Measurements from ENCODE around the gene HSD3B7.

The HSD3B7 gene

DNA sequence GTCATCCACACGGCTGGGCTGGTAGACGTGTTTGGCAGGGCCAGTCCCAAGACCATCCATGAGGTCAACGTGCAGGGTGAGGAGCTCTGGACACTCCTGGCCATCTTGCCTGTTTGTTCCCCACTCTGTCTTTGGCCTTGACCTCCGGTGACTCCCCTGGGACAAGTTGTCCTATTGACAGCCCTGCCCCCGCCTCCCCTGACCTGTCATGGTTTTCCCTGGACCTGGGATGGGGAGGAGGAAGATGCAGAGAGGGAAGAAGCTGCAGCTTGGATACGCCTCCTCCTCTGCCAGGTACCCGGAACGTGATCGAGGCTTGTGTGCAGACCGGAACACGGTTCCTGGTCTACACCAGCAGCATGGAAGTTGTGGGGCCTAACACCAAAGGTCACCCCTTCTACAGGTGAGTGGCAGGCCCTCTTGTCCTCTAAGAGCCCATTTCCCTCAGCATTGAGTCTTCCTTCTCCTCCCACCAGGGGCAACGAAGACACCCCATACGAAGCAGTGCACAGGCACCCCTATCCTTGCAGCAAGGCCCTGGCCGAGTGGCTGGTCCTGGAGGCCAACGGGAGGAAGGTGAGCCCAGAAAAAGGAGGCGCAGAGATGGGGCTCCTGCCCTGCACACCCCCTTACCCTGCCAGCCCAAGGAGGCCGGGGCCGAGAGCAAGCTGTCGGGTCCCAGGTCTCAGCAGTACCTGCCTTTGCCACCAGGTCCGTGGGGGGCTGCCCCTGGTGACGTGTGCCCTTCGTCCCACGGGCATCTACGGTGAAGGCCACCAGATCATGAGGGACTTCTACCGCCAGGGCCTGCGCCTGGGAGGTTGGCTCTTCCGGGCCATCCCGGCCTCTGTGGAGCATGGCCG, 1.4 kb downstream of the HSD3B7 start:
- TF ChIP-seq, protein P1, sequence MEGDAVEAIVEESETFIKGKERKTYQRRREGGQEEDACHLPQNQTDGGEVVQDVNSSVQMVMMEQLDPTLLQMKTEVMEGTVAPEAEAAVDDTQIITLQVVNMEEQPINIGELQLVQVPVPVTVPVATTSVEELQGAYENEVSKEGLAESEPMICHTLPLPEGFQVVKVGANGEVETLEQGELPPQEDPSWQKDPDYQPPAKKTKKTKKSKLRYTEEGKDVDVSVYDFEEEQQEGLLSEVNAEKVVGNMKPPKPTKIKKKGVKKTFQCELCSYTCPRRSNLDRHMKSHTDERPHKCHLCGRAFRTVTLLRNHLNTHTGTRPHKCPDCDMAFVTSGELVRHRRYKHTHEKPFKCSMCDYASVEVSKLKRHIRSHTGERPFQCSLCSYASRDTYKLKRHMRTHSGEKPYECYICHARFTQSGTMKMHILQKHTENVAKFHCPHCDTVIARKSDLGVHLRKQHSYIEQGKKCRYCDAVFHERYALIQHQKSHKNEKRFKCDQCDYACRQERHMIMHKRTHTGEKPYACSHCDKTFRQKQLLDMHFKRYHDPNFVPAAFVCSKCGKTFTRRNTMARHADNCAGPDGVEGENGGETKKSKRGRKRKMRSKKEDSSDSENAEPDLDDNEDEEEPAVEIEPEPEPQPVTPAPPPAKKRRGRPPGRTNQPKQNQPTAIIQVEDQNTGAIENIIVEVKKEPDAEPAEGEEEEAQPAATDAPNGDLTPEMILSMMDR (IDR thresholded peaks at IDR 0.05; ENCODE audit: extremely low read depth, insufficient read depth, missing control alignments): no peak
- in situ Hi-C loops (cut with MboI; ENCODE audit: low pct_unique_long_range_greater_than_20kb, low sequenced_read_pairs, unreplicated experiment): no loop called here
- no peak for DNase-seq (ENCODE audit: low spot score)

DNA sequence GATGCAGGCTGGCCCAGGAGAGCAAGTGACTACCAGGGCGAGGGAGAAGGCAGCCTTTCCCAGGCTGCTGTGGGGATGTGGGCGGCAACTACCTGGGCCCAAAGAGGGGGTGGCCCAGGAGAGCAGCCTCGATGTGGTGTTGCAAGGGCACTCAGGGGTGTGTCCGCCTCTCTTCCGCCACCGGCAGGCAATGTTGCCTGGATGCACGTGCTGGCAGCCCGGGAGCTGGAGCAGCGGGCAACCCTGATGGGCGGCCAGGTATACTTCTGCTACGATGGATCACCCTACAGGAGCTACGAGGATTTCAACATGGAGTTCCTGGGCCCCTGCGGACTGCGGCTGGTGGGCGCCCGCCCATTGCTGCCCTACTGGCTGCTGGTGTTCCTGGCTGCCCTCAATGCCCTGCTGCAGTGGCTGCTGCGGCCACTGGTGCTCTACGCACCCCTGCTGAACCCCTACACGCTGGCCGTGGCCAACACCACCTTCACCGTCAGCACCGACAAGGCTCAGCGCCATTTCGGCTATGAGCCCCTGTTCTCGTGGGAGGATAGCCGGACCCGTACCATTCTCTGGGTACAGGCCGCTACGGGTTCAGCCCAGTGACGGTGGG, 2.7 kb downstream of the HSD3B7 start:
- no peak for DNase-seq (ENCODE audit: low spot score)
- in situ Hi-C loops (cut with MboI; ENCODE audit: low pct_unique_long_range_greater_than_20kb, low sequenced_read_pairs, unreplicated experiment): no loop called here
- TF ChIP-seq, protein P1 (IDR thresholded peaks at IDR 0.05; ENCODE audit: extremely low read depth, insufficient read depth, missing control alignments): no peak

DNA sequence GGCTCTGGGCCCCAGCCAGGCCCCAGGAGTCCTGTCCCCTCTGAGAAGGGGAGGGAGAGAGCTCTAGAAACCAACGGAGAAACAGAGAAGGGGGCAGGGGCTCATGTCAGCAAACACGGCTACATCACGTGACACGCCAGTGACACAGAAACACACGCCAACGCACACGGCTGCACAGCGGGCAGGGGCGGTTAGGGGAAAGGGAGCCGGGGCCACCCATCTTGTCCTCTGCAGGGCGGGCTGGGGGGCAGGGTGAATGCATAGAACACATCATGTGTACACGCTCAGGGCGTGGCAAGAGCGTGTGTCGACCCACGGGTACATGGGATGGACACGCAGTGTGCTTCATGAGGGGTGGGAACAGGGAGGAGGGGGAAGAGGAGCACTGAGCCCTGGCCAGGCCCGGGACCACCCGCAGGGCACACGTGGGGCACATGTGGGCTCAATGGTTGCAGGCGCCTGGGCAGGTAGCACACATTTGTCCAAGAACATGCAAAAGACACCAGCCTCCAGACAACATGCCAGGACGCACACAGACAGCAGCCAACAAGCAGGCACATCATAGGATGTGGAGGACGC, 4.6 kb downstream of the HSD3B7 start:
- in situ Hi-C loops (cut with MboI; ENCODE audit: low pct_unique_long_range_greater_than_20kb, low sequenced_read_pairs, unreplicated experiment): no loop called here
- TF ChIP-seq, protein P1 (IDR thresholded peaks at IDR 0.05; ENCODE audit: extremely low read depth, insufficient read depth, missing control alignments): no peak
- DNase-seq (ENCODE audit: low spot score): no peak

DNA sequence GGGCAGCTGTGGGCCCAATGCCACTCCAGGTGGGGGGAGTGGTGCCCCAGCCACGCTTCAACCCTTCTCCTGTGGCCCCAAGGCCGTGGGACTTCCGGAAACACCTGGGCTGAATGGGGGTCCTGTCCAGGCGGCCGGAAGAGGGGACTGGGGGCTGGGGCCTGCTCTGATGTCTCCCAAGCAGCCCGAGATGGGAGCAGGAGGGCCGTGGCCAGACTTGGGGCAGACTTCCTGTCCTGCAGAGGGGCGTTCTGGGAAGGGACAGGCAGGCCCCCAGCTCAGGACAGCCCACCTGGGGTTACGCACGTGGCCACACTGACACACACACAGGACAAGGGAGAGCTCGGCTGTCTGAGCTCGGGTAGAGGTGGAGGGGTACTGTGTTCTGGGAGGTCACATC, 5.1 kb downstream of the HSD3B7 start:
- DNase-seq (ENCODE audit: low spot score): no peak
- in situ Hi-C loops (cut with MboI; ENCODE audit: low pct_unique_long_range_greater_than_20kb, low sequenced_read_pairs, unreplicated experiment): no loop called here
- TF ChIP-seq, protein P1 (IDR thresholded peaks at IDR 0.05; ENCODE audit: extremely low read depth, insufficient read depth, missing control alignments): no peak

DNA sequence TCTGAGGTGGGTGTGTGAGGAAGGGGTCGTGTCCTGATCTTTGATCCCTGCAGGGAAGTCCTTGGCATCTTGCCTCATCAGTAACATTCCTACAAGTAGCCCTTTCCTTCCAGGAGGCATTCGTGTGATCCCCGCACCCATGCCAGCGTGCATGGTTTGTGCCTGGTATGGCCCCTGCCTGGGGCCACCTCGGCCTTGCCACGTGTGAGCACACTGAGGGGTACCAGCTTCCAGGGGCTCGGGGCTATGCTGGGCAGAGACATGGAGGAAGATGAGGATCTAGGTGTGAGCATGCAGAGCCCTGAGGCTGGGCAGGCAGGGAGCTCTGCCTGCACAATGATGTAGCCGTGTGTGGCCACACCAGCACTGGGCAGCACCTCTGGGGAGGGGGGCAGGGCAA, 6.0 kb downstream of the HSD3B7 start:
- in situ Hi-C loops (cut with MboI; ENCODE audit: low pct_unique_long_range_greater_than_20kb, low sequenced_read_pairs, unreplicated experiment): no loop called here
- TF ChIP-seq, protein P1 (IDR thresholded peaks at IDR 0.05; ENCODE audit: extremely low read depth, insufficient read depth, missing control alignments): no peak
- no peak for DNase-seq (ENCODE audit: low spot score)

DNA sequence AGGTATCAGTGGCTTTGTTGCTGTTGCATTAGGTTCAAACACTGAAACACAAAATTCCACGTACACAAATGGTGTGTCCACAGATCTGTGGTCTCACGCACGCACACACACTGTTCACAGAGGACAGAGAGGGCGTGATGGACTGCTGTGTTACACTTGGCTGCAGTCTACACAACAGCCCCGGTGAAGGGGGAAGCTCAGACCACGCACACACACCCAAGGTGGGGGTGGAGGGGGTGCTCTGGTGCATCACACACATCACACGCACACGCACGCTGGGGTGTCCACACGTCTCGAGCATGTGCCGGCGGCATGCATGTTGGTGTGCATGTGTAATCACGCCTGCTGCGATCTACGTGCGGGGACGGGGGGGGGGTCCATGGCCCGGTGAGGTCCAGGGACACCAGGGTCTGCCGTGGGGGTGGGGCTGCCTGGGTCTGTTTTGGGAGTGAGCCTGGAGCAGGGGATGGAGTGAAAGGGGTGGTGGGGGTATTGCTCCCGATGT, 7.3 kb downstream of the HSD3B7 start:
- no peak for DNase-seq (ENCODE audit: low spot score)
- in situ Hi-C loops (cut with MboI; ENCODE audit: low pct_unique_long_range_greater_than_20kb, low sequenced_read_pairs, unreplicated experiment): no loop called here
- TF ChIP-seq, protein P1 (IDR thresholded peaks at IDR 0.05; ENCODE audit: extremely low read depth, insufficient read depth, missing control alignments): no peak
